HepG2 (cell line): ENCODE results near the gene SHISA9. TPM values are rescaled to one million over a fixed set of nuclear protein-coding genes. Genes with fewer than 3 reads are reported as not detected.

Experiments used
- ARID2 ChIP-seq: sonication (generic); formaldehyde crosslinking; IDR thresholded peaks from 2 replicates; pipeline ENCODE4 v1.8.1; 2022; ENCODE audit warnings: mild to moderate bottlenecking, missing genetic modification reagents, borderline replicate concordance
- FOXP1 ChIP-seq, 2 experiments: fragments of 450-650 bp in 1 of 2; IDR thresholded peaks; 2 replicates each; pipeline ENCODE4 v1.6.1; 2017 to 2018; ENCODE audit warnings: antibody characterized with exemption in 1 of 2
- NKX3-1 ChIP-seq: sonication (generic); formaldehyde crosslinking; IDR thresholded peaks from 2 replicates; pipeline ENCODE4 v1.5.0; 2020; ENCODE audit warnings: missing genetic modification reagents
- STAT5B ChIP-seq: sonication (generic); formaldehyde crosslinking; IDR thresholded peaks from 2 replicates; pipeline ENCODE4 v1.4.0; 2020; ENCODE audit warnings: missing genetic modification reagents
- TOE1 ChIP-seq: sonication (generic); formaldehyde crosslinking; IDR thresholded peaks from 2 replicates; pipeline ENCODE4 v1.4.0; 2020; ENCODE audit warnings: mild to moderate bottlenecking, missing genetic modification reagents
- ZNF549 ChIP-seq: sonication (generic); formaldehyde crosslinking; IDR thresholded peaks from 2 replicates; pipeline ENCODE4 v1.5.0; 2020; ENCODE audit warnings: missing genetic modification reagents
- ZNF713 ChIP-seq: sonication (generic); formaldehyde crosslinking; IDR thresholded peaks from 2 replicates; pipeline ENCODE4 v1.4.0; 2020; ENCODE audit warnings: mild to moderate bottlenecking, missing genetic modification reagents
- polyA plus RNA-seq, 8 experiments: library from polyadenylated mRNA; depleted of rRNA in 3 of 8; stranded (reverse) in 7 of 8; unstranded in 1 of 8; fragments of >200 nt; fragmentation: Illumina TruSeq in 4 of 8; extraction: Trizol in 4 of 8; gene quantifications; 2 replicates each; pipeline versions ENCODE4 v1.2.1 to v1.2.3, GENCODE V29; 2011 to 2016; ENCODE audit warnings: low read depth in 4 of 8, missing spikeins in 1 of 8, mixed read lengths in 1 of 8; ENCODE audit not compliant: insufficient read depth in 1 of 8
- total RNA-seq, 5 experiments: library from RNA; depleted of rRNA; stranded (reverse); fragments of >200 nt; fragmentation: Illumina TruSeq; extraction: Trizol; gene quantifications; 2 replicates each; pipeline ENCODE4 v1.2.3, GENCODE V29; 2016; ENCODE audit warnings: low read depth in 1 of 5
- TF ChIP-seq, protein P1 (sequence below): sonication (generic); formaldehyde crosslinking; conservative IDR thresholded peaks from 2 replicates; pipeline ENCODE4 v1.8.0; 2022; ENCODE audit warnings: low read depth, missing genetic modification reagents
- TF ChIP-seq, protein P2 (sequence below): sonication (generic); formaldehyde crosslinking; IDR thresholded peaks from 2 replicates; pipeline ENCODE4 v1.4.0; 2020; ENCODE audit warnings: low read depth, mild to moderate bottlenecking, missing genetic modification reagents
- TF ChIP-seq, protein P3 (sequence below): sonication (generic); formaldehyde crosslinking; IDR thresholded peaks from one replicate; pipeline ENCODE4 v1.5.1; 2020; ENCODE audit warnings: mild to moderate bottlenecking, missing genetic modification reagents; ENCODE audit errors: not compliant biosample characterization
- TF ChIP-seq, protein P4 (sequence below): sonication (generic); formaldehyde crosslinking; IDR thresholded peaks from 2 replicates; pipeline ENCODE4 v1.8.0; 2022; ENCODE audit warnings: missing genetic modification reagents, mild to moderate bottlenecking, borderline replicate concordance
- TF ChIP-seq, protein P5 (sequence below): sonication (generic); formaldehyde crosslinking; IDR thresholded peaks from 2 replicates; pipeline ENCODE4 v1.5.0; 2020; ENCODE audit warnings: mild to moderate bottlenecking, missing genetic modification reagents

Gene SHISA9
- total and polyA plus RNA-seq, 2 of the 13 experiments (the other 11 are each of a cell fraction or from before 2014, with no cell fraction given), result 0.01 TPM; not detected in 1

DNA sequence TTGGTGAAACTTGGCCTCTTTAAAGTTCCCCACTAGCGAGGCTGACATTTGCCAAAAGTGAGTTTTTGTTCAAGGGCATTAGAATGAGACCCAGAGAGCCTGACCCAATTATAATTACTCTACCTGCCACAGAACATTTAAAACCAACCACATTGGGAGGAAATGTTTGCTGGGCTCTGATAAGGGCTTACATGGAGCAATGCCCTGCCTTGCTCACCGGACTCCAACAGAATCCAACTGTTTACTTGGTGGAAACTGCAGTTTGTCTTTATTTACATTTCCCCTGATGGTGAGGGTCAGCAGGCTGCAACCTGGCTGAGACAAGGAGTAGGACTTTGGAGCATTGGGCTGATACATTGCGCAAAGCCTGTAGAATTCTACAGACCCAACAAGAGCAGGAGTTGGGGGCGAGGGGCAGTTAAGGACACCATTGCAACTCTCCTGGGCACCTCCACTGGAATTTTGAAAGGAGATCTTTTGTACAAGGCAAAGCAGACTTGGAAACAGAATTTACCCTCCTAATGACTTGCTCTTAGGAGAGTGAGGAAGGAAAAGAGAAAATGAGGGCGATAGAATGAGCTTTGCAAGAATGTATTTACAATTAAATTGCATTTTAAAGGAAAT, 368.6 kb downstream of the SHISA9 start (continued):
- TF ChIP-seq, protein P1, sequence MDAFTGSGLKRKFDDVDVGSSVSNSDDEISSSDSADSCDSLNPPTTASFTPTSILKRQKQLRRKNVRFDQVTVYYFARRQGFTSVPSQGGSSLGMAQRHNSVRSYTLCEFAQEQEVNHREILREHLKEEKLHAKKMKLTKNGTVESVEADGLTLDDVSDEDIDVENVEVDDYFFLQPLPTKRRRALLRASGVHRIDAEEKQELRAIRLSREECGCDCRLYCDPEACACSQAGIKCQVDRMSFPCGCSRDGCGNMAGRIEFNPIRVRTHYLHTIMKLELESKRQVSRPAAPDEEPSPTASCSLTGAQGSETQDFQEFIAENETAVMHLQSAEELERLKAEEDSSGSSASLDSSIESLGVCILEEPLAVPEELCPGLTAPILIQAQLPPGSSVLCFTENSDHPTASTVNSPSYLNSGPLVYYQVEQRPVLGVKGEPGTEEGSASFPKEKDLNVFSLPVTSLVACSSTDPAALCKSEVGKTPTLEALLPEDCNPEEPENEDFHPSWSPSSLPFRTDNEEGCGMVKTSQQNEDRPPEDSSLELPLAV (CRISPR knock-in tag), result no peak
- TF ChIP-seq STAT5B (CRISPR knock-in tag) (no peak), FOXP1 (IDR thresholded peaks at IDR 0.05) (peak; percentile 77), FOXP1 (CRISPR knock-in tag; IDR thresholded peaks at IDR 0.05) (peak; percentile 99), ZNF549 (CRISPR knock-in tag) (no peak), TOE1 (CRISPR knock-in tag) (peak; percentile 65; the same call in 1 of the 2 replicates), NKX3-1 (no peak), ZNF713 (CRISPR knock-in tag) (no peak), ARID2 (CRISPR knock-in tag) (no peak)
- TF ChIP-seq, protein P2, sequence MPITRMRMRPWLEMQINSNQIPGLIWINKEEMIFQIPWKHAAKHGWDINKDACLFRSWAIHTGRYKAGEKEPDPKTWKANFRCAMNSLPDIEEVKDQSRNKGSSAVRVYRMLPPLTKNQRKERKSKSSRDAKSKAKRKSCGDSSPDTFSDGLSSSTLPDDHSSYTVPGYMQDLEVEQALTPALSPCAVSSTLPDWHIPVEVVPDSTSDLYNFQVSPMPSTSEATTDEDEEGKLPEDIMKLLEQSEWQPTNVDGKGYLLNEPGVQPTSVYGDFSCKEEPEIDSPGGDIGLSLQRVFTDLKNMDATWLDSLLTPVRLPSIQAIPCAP (CRISPR knock-in tag), result no peak; the same call in 1 of the 2 replicates
- TF ChIP-seq, protein P3, sequence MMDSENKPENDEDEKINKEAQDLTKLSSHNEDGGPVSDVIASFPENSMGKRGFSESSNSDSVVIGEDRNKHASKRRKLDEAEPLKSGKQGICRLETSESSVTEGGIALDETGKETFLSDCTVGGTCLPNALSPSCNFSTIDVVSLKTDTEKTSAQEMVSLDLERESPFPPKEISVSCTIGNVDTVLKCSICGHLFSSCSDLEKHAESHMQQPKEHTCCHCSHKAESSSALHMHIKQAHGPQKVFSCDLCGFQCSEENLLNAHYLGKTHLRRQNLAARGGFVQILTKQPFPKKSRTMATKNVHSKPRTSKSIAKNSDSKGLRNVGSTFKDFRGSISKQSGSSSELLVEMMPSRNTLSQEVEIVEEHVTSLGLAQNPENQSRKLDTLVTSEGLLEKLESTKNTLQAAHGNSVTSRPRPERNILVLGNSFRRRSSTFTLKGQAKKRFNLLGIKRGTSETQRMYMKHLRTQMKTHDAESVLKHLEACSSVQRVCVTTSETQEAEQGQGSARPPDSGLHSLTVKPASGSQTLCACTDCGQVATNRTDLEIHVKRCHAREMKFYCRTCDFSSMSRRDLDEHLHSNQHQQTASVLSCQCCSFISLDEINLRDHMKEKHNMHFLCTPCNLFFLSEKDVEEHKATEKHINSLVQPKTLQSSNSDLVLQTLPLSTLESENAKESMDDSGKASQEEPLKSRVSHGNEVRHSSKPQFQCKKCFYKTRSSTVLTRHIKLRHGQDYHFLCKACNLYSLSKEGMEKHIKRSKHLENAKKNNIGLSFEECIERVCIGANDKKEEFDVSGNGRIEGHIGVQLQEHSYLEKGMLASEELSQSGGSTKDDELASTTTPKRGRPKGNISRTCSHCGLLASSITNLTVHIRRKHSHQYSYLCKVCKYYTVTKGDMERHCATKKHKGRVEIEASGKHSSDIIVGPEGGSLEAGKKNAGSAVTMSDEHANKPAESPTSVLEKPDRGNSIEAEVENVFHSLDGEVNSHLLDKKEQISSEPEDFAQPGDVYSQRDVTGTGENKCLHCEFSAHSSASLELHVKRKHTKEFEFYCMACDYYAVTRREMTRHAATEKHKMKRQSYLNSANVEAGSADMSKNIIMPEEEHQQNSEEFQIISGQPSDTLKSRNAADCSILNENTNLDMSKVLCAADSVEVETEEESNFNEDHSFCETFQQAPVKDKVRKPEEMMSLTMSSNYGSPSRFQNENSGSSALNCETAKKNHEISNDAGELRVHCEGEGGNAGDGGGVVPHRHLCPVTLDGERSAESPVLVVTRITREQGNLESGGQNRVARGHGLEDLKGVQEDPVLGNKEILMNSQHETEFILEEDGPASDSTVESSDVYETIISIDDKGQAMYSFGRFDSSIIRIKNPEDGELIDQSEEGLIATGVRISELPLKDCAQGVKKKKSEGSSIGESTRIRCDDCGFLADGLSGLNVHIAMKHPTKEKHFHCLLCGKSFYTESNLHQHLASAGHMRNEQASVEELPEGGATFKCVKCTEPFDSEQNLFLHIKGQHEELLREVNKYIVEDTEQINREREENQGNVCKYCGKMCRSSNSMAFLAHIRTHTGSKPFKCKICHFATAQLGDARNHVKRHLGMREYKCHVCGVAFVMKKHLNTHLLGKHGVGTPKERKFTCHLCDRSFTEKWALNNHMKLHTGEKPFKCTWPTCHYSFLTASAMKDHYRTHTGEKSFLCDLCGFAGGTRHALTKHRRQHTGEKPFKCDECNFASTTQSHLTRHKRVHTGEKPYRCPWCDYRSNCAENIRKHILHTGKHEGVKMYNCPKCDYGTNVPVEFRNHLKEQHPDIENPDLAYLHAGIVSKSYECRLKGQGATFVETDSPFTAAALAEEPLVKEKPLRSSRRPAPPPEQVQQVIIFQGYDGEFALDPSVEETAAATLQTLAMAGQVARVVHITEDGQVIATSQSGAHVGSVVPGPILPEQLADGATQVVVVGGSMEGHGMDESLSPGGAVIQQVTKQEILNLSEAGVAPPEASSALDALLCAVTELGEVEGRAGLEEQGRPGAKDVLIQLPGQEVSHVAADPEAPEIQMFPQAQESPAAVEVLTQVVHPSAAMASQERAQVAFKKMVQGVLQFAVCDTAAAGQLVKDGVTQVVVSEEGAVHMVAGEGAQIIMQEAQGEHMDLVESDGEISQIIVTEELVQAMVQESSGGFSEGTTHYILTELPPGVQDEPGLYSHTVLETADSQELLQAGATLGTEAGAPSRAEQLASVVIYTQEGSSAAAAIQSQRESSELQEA (CRISPR knock-in tag), result no peak
- TF ChIP-seq, protein P4, sequence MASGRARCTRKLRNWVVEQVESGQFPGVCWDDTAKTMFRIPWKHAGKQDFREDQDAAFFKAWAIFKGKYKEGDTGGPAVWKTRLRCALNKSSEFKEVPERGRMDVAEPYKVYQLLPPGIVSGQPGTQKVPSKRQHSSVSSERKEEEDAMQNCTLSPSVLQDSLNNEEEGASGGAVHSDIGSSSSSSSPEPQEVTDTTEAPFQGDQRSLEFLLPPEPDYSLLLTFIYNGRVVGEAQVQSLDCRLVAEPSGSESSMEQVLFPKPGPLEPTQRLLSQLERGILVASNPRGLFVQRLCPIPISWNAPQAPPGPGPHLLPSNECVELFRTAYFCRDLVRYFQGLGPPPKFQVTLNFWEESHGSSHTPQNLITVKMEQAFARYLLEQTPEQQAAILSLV (CRISPR knock-in tag), result peak; percentile 62; the same call in 1 of the 2 replicates
- TF ChIP-seq, protein P5, sequence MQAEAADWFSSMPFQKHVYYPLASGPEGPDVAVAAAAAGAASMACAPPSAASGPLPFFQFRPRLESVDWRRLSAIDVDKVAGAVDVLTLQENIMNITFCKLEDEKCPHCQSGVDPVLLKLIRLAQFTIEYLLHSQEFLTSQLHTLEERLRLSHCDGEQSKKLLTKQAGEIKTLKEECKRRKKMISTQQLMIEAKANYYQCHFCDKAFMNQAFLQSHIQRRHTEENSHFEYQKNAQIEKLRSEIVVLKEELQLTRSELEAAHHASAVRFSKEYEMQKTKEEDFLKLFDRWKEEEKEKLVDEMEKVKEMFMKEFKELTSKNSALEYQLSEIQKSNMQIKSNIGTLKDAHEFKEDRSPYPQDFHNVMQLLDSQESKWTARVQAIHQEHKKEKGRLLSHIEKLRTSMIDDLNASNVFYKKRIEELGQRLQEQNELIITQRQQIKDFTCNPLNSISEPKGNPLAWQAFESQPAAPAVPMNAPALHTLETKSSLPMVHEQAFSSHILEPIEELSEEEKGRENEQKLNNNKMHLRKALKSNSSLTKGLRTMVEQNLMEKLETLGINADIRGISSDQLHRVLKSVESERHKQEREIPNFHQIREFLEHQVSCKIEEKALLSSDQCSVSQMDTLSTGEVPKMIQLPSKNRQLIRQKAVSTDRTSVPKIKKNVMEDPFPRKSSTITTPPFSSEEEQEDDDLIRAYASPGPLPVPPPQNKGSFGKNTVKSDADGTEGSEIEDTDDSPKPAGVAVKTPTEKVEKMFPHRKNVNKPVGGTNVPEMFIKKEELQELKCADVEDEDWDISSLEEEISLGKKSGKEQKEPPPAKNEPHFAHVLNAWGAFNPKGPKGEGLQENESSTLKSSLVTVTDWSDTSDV (CRISPR knock-in tag), result no peak
